NCI-H69 (cell line): ENCODE data around the gene NFAM1.

ENCODE experiments used
- DNase-seq: peaks from one replicate; lab custom pipeline; 2025; lab: John Stamatoyannopoulos, UW

The NFAM1 gene

GRCh38 chr22:42416671-42417230, 15.5 kb downstream of the NFAM1 start:
- no peak for DNase-seq

GRCh38 chr22:42414565-42415303, 17.5 kb downstream of the NFAM1 start:
- no peak for DNase-seq

GRCh38 chr22:42414021-42414420, 18.2 kb downstream of the NFAM1 start:
- no peak for DNase-seq

GRCh38 chr22:42412744-42413333, 19.4 kb downstream of the NFAM1 start:
- no peak for DNase-seq

GRCh38 chr22:42410708-42411107, 21.5 kb downstream of the NFAM1 start:
- no peak for DNase-seq

- DNase-seq: no peak
These were observed 23.2 kb downstream of the NFAM1 start for GRCh38 chr22:42408810-42409529.

- DNase-seq: no peak
These were observed 23.9 kb downstream of the NFAM1 start for GRCh38 chr22:42408276-42408675.

- DNase-seq: no peak
These were observed 27.9 kb downstream of the NFAM1 start for GRCh38 chr22:42404266-42404665.

GRCh38 chr22:42401535-42402334, 30.5 kb downstream of the NFAM1 start:
- no peak for DNase-seq

GRCh38 chr22:42400811-42401534, 31.2 kb downstream of the NFAM1 start:
- no peak for DNase-seq

- peak; percentile 99 for DNase-seq
These were observed 32.6 kb downstream of the NFAM1 start for GRCh38 chr22:42399315-42400271.

GRCh38 chr22:42397332-42398249, 34.6 kb downstream of the NFAM1 start:
- DNase-seq: peak; percentile 74

GRCh38 chr22:42396621-42397331, 35.4 kb downstream of the NFAM1 start:
- peak; percentile 43 for DNase-seq

- peak; percentile 86 for DNase-seq
These were observed 43.1 kb downstream of the NFAM1 start for GRCh38 chr22:42389143-42389542.

- peak; percentile 99 for DNase-seq
These were observed 43.9 kb downstream of the NFAM1 start for GRCh38 chr22:42388130-42388797.

GRCh38 chr22:42387631-42388030, 44.6 kb downstream of the NFAM1 start:
- DNase-seq: no peak

- peak; percentile 45 for DNase-seq
These were observed 46.5 kb downstream of the NFAM1 start for GRCh38 chr22:42385696-42386095.

- no peak for DNase-seq
These were observed 47.7 kb downstream of the NFAM1 start for GRCh38 chr22:42384506-42384905.
